GM23338 (cell line): Measurements from ENCODE around the gene PTPRB. TPM values are rescaled to one million over a fixed set of nuclear protein-coding genes. Genes with fewer than 3 reads are reported as not detected.

ENCODE experiments used
- ATAC-seq: fragments of 200-7000 bp; cut with Tn5 transposase; 3 replicates; pipeline ENCODE4 v1.9.1; 2020
- DNase-seq: peaks from one replicate; pipeline ENCODE4 v3.0.0-alpha.2; 2015; ENCODE audit warnings: low spot score
- H2AFZ ChIP-seq: fragments of 200-600 bp; sonication (generic); 2 replicates; pipeline ENCODE4 v1.8.0; 2016; ENCODE audit warnings: antibody characterized with exemption, mild to moderate bottlenecking, moderate library complexity
- H3F3A ChIP-seq: fragments of 200-600 bp; sonication (generic); replicated peaks from 2 replicates; pipeline ENCODE4 v1.8.0; 2017; ENCODE audit warnings: antibody characterized with exemption, mixed run types, low read depth
- H3K27ac ChIP-seq: fragments of 200-600 bp; sonication (generic); 2 replicates; pipeline ENCODE4 v1.6.1; 2016; ENCODE audit warnings: low read depth
- H3K27me3 ChIP-seq: fragments of 200-600 bp; sonication (generic); 2 replicates; pipeline ENCODE4 v1.8.0; 2016; ENCODE audit warnings: mild to moderate bottlenecking, mixed run types, moderate library complexity; ENCODE audit not compliant: insufficient read depth
- H3K36me3 ChIP-seq: fragments of 200-600 bp; sonication (generic); 2 replicates; pipeline ENCODE4 v1.8.0; 2016; ENCODE audit warnings: mild to moderate bottlenecking; ENCODE audit not compliant: insufficient read depth
- H3K4me1 ChIP-seq: fragments of 200-600 bp; sonication (generic); 2 replicates; pipeline ENCODE4 v1.8.0; 2016; ENCODE audit warnings: mild to moderate bottlenecking, moderate library complexity; ENCODE audit not compliant: insufficient read depth
- H3K4me2 ChIP-seq: fragments of 200-600 bp; sonication (generic); 2 replicates; pipeline ENCODE4 v1.7.1; 2017; ENCODE audit warnings: mixed run types
- H3K4me3 ChIP-seq: fragments of 200-600 bp; sonication (generic); 2 replicates; pipeline ENCODE4 v1.6.1; 2016; ENCODE audit warnings: mixed run types
- H3K79me2 ChIP-seq: fragments of 200-600 bp; sonication (generic); replicated peaks from 2 replicates; pipeline ENCODE4 v1.8.0; 2017; ENCODE audit warnings: mild to moderate bottlenecking; ENCODE audit not compliant: insufficient read depth
- H3K9me2 ChIP-seq: fragments of 200-600 bp; sonication (generic); 2 replicates; pipeline ENCODE4 v1.8.0; 2017; ENCODE audit not compliant: insufficient read depth
- H4K20me1 ChIP-seq: fragments of 200-600 bp; sonication (generic); replicated peaks from 2 replicates; pipeline ENCODE4 v1.8.0; 2017; ENCODE audit warnings: mild to moderate bottlenecking; ENCODE audit not compliant: insufficient read depth
- H3K27ac Mint-ChIP-seq: 2 replicates; pipeline ENCODE4 v1.8.0; 2020; ENCODE audit warnings: inconsistent platforms, mild to moderate bottlenecking, moderate library complexity, mixed read lengths
- H3K27me3 Mint-ChIP-seq: 3 replicates; pipeline ENCODE4 v1.8.0; 2022; ENCODE audit warnings: low read depth, mild to moderate bottlenecking, moderate library complexity, mixed read lengths, inconsistent platforms; ENCODE audit not compliant: insufficient read depth, poor library complexity
- H3K36me3 Mint-ChIP-seq: 3 replicates; pipeline ENCODE4 v1.8.0; 2021; ENCODE audit warnings: low read depth, mild to moderate bottlenecking, inconsistent platforms, moderate library complexity, mixed read lengths
- H3K4me1 Mint-ChIP-seq: 3 replicates; pipeline ENCODE4 v1.8.0; 2020; ENCODE audit warnings: mild to moderate bottlenecking, inconsistent platforms, mixed read lengths
- H3K4me3 Mint-ChIP-seq: 3 replicates; pipeline ENCODE4 v1.8.0; 2021; ENCODE audit warnings: moderate library complexity, mild to moderate bottlenecking, inconsistent platforms, mixed read lengths
- H3K9me3 Mint-ChIP-seq: 3 replicates; pipeline ENCODE4 v1.8.0; 2020; ENCODE audit warnings: moderate library complexity, mild to moderate bottlenecking, inconsistent platforms, mixed read lengths
- EZH2 ChIP-seq: fragments of 200-600 bp; sonication (generic); IDR thresholded peaks from one replicate; pipeline ENCODE4 v1.8.0; 2017; ENCODE audit warnings: antibody characterized with exemption, mild to moderate bottlenecking, low read depth; ENCODE audit not compliant: unreplicated experiment
- EZH2phosphoT487 ChIP-seq: fragments of 200-600 bp; sonication (generic); IDR thresholded peaks from one replicate; pipeline ENCODE4 v1.8.1; 2018; ENCODE audit warnings: antibody characterized with exemption; ENCODE audit not compliant: unreplicated experiment
- NANOG ChIP-seq: IDR thresholded peaks from 2 replicates; pipeline ENCODE4 v1.6.1; 2016; ENCODE audit warnings: antibody characterized with exemption, borderline replicate concordance
- STAT1 ChIP-seq: IDR thresholded peaks from one replicate; pipeline ENCODE4 v1.6.1; 2016; ENCODE audit warnings: antibody characterized with exemption; ENCODE audit not compliant: unreplicated experiment
- polyA plus RNA-seq: library from polyadenylated mRNA; unstranded; fragments of >200 nt; fragmentation: Nextera tagmentation; extraction: Ambion mirVana; gene quantifications from 2 replicates; pipeline ENCODE4 v1.2.1, GENCODE V29; 2016
- total RNA-seq: library from RNA; depleted of rRNA; stranded (reverse); fragments of >200 nt; shearing (Covaris generic); gene quantifications from 2 replicates; pipeline ENCODE4 v1.2.3, GENCODE V29; 2014
- TF ChIP-seq, protein P1 (sequence below): IDR thresholded peaks from 2 replicates; pipeline ENCODE4 v1.6.1; 2016; ENCODE audit warnings: antibody characterized with exemption
- TF ChIP-seq, protein P2 (sequence below): IDR thresholded peaks from one replicate; pipeline ENCODE4 v1.6.1; 2018; ENCODE audit warnings: antibody characterized with exemption; ENCODE audit not compliant: unreplicated experiment
- TF ChIP-seq, protein P3 (sequence below): fragments of 250-450 bp; sonication (Bioruptor Pico); IDR thresholded peaks from 2 replicates; pipeline ENCODE4 v1.5.0; 2020; ENCODE audit warnings: mild to moderate bottlenecking, moderate library complexity

PTPRB gene
- total and polyA plus RNA-seq, 2 experiments from 2014 or later, result 0.13 to 1.7 TPM

- TF ChIP-seq, protein P1, sequence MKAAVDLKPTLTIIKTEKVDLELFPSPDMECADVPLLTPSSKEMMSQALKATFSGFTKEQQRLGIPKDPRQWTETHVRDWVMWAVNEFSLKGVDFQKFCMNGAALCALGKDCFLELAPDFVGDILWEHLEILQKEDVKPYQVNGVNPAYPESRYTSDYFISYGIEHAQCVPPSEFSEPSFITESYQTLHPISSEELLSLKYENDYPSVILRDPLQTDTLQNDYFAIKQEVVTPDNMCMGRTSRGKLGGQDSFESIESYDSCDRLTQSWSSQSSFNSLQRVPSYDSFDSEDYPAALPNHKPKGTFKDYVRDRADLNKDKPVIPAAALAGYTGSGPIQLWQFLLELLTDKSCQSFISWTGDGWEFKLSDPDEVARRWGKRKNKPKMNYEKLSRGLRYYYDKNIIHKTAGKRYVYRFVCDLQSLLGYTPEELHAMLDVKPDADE, result no peak
Observed at GRCh38 chr12:70607107-70607506, 30.1 kb downstream of the PTPRB start (continued).

DNA sequence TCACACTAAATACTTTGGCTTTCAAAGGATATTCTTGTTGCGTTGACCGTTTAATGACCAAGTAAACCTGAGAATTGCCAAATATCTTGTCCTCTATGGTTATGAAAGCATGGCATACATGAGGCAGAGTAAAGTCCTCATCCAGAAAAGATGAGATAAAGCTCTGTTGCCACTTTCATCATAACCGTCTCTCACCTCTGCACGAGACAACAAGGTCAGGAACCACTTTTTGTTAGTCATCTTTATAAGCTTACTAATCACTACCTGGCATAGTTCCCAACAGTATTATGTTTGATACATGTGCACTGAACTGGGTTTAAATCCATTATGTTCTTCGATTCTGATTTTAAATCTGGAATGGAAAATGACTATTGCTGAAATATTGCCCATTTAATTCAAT, 31.3 kb downstream of the PTPRB start:
- H3F3A ChIP-seq, result no peaks in the 10 kb centered on the region
- no peak for ATAC-seq
- Mint-ChIP-seq H3K9me3 (peaks cover 6% of the 10 kb centered on the region; the same call in 2 of the 3 replicates), H3K36me3 (no peaks in the 10 kb centered on the region; the same call in 2 of the 3 replicates), H3K4me1 (peaks cover 9% of the 10 kb centered on the region), H3K27me3 (peaks cover 20% of the 10 kb centered on the region), H3K27ac (no peak overlapping the region), H3K4me3 (no peak overlapping the region)
- no peak overlapping the region for H2AFZ ChIP-seq
- H3K27me3 ChIP-seq, result peaks cover 34% of the 10 kb centered on the region
- no peak overlapping the region for H3K4me3 ChIP-seq
- no peaks in the 10 kb centered on the region for H3K9me2 ChIP-seq
- H4K20me1 ChIP-seq, result no peaks in the 10 kb centered on the region
- no peak overlapping the region for H3K27ac ChIP-seq
- no peak for DNase-seq
- no peak overlapping the region for H3K4me2 ChIP-seq
- no peaks in the 10 kb centered on the region for H3K36me3 ChIP-seq
- TF ChIP-seq, protein P2, sequence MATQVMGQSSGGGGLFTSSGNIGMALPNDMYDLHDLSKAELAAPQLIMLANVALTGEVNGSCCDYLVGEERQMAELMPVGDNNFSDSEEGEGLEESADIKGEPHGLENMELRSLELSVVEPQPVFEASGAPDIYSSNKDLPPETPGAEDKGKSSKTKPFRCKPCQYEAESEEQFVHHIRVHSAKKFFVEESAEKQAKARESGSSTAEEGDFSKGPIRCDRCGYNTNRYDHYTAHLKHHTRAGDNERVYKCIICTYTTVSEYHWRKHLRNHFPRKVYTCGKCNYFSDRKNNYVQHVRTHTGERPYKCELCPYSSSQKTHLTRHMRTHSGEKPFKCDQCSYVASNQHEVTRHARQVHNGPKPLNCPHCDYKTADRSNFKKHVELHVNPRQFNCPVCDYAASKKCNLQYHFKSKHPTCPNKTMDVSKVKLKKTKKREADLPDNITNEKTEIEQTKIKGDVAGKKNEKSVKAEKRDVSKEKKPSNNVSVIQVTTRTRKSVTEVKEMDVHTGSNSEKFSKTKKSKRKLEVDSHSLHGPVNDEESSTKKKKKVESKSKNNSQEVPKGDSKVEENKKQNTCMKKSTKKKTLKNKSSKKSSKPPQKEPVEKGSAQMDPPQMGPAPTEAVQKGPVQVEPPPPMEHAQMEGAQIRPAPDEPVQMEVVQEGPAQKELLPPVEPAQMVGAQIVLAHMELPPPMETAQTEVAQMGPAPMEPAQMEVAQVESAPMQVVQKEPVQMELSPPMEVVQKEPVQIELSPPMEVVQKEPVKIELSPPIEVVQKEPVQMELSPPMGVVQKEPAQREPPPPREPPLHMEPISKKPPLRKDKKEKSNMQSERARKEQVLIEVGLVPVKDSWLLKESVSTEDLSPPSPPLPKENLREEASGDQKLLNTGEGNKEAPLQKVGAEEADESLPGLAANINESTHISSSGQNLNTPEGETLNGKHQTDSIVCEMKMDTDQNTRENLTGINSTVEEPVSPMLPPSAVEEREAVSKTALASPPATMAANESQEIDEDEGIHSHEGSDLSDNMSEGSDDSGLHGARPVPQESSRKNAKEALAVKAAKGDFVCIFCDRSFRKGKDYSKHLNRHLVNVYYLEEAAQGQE, result no peak
- TF ChIP-seq EZH2, result no peak
- no peak for TF ChIP-seq STAT1
- no peak for TF ChIP-seq EZH2phosphoT487
- TF ChIP-seq NANOG, result no peak
- TF ChIP-seq, protein P3, sequence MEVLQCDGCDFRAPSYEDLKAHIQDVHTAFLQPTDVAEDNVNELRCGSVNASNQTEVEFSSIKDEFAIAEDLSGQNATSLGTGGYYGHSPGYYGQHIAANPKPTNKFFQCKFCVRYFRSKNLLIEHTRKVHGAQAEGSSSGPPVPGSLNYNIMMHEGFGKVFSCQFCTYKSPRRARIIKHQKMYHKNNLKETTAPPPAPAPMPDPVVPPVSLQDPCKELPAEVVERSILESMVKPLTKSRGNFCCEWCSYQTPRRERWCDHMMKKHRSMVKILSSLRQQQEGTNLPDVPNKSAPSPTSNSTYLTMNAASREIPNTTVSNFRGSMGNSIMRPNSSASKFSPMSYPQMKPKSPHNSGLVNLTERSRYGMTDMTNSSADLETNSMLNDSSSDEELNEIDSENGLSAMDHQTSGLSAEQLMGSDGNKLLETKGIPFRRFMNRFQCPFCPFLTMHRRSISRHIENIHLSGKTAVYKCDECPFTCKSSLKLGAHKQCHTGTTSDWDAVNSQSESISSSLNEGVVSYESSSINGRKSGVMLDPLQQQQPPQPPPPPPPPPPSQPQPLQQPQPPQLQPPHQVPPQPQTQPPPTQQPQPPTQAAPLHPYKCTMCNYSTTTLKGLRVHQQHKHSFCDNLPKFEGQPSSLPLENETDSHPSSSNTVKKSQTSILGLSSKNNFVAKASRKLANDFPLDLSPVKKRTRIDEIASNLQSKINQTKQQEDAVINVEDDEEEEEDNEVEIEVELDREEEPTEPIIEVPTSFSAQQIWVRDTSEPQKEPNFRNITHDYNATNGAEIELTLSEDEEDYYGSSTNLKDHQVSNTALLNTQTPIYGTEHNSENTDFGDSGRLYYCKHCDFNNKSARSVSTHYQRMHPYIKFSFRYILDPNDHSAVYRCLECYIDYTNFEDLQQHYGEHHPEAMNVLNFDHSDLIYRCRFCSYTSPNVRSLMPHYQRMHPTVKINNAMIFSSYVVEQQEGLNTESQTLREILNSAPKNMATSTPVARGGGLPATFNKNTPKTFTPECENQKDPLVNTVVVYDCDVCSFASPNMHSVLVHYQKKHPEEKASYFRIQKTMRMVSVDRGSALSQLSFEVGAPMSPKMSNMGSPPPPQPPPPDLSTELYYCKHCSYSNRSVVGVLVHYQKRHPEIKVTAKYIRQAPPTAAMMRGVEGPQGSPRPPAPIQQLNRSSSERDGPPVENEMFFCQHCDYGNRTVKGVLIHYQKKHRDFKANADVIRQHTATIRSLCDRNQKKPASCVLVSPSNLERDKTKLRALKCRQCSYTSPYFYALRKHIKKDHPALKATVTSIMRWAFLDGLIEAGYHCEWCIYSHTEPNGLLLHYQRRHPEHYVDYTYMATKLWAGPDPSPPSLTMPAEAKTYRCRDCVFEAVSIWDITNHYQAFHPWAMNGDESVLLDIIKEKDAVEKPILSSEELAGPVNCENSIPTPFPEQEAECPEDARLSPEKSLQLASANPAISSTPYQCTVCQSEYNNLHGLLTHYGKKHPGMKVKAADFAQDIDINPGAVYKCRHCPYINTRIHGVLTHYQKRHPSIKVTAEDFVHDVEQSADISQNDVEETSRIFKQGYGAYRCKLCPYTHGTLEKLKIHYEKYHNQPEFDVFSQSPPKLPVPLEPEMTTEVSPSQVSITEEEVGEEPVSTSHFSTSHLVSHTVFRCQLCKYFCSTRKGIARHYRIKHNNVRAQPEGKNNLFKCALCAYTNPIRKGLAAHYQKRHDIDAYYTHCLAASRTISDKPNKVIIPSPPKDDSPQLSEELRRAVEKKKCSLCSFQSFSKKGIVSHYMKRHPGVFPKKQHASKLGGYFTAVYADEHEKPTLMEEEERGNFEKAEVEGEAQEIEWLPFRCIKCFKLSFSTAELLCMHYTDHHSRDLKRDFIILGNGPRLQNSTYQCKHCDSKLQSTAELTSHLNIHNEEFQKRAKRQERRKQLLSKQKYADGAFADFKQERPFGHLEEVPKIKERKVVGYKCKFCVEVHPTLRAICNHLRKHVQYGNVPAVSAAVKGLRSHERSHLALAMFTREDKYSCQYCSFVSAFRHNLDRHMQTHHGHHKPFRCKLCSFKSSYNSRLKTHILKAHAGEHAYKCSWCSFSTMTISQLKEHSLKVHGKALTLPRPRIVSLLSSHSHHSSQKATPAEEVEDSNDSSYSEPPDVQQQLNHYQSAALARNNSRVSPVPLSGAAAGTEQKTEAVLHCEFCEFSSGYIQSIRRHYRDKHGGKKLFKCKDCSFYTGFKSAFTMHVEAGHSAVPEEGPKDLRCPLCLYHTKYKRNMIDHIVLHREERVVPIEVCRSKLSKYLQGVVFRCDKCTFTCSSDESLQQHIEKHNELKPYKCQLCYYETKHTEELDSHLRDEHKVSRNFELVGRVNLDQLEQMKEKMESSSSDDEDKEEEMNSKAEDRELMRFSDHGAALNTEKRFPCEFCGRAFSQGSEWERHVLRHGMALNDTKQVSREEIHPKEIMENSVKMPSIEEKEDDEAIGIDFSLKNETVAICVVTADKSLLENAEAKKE, result no peak
- no peaks in the 10 kb centered on the region for H3K79me2 ChIP-seq
- H3K4me1 ChIP-seq, result peaks cover 11% of the 10 kb centered on the region
